ENCODE data around the gene RXRA.

The RXRA gene

DNA sequence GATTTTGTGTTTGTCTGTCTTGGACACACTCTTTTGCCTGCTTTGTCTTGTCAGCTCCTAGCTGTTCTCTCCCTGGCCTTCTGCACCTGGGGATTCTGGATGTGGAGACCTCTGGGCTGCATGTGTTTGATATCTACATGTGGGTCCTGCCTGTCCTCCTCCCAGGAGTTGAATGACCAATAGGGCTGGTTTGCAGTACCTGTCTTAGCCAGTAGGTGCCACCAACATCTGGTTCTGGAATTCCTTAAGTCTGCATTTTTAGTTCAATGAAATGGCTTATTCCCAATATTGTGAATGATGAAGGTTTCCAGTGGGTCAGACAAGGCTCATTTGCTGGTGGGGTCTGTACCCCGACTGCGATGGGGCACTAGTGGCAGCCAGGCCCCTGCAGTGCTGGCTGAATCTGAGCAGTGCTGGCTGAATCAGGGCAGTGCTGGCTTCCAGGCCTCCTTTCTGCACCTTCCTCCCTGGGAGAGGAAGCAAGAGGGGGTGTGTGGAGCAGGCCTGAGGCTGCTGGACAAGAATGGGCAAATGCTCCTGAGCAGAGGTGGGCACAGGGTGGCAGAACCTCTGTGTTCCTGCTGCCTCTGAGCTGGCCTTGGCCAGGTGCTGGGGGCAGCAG lies 73.3 kb downstream of the RXRA start:
- no peak for DNase-seq (ENCODE audit: low read depth, low spot score)

DNA sequence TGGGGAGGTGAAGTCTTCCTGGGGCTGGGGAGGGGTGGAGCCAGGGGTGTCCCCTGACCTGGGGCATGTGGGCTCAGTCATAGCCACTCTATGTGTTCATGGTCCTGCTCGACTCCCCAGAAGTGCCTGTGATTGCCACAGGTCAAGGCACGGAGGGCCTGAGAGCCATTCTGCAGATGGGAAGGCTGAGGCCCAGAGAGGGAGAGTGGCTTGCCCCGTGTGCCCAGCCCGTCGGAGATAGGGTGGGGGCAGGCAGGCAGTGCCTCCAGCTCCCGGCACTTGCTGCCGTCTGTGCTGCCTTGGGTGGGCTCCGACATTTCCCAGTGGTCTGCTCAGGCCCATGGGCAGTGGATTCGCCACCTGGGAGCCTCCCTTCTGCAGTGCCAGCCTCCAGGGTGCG lies 74.0 kb downstream of the RXRA start:
- DNase-seq (ENCODE audit: low read depth, low spot score) = no peak

DNA sequence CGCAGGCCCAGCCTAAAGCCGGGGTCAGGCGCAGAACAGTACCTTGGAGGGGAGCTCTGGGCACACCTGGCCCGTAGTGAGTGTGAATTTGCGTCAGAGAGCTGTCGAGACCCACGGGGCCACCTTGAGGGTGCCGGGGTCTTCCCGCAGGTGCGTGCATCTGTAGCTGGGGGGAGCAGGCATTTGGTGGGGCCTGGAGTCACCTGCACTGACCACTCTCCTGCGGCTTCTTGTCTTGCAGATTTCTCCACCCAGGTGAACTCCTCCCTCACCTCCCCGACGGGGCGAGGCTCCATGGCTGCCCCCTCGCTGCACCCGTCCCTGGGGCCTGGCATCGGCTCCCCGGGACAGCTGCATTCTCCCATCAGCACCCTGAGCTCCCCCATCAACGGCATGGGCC lies 75.1 kb downstream of the RXRA start:
- no peak for DNase-seq (ENCODE audit: low read depth, low spot score)

DNA sequence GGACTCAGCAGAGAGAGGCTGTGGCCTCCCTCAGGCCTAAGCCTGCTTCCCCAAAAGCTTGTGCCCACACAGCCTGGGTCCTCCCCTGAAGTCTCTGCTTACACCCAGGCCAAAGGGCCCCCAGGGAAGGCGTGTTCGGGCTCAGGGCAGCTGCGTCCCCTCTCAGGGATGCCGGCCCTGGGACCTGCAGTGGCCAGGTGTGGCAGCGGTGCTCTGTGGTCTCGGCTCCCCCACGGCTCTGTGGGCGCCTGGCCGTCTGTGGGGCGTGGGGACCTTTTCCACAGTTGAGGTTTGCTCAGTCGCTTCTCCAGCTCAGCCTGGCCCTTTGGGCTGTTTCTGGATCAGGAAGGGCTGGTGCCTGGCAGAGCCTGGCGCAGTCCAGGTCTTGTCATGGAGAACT lies 75.9 kb downstream of the RXRA start:
- no peak for DNase-seq (ENCODE audit: low read depth, low spot score)

DNA sequence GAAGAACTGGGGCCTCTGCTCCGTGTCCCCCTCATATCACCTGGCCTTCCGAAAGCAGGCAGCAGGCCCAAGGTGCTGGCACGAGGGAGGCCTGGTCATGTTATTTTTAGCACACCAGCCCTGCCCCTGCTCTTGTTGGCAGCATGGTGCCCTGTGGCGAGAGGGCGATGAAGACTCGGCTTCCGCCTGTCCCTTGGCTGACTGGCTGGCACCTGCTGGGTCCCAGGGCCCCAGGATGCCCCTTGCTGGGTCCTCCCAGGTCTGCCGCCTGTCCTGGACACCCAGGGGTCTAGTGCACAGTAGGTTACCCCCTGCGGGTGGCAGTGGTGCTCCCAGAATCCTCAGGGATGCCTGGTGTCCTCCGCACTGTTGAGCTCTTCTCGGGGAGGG lies 77.0 kb downstream of the RXRA start:
- DNase-seq (ENCODE audit: low read depth, low spot score) = no peak

DNA sequence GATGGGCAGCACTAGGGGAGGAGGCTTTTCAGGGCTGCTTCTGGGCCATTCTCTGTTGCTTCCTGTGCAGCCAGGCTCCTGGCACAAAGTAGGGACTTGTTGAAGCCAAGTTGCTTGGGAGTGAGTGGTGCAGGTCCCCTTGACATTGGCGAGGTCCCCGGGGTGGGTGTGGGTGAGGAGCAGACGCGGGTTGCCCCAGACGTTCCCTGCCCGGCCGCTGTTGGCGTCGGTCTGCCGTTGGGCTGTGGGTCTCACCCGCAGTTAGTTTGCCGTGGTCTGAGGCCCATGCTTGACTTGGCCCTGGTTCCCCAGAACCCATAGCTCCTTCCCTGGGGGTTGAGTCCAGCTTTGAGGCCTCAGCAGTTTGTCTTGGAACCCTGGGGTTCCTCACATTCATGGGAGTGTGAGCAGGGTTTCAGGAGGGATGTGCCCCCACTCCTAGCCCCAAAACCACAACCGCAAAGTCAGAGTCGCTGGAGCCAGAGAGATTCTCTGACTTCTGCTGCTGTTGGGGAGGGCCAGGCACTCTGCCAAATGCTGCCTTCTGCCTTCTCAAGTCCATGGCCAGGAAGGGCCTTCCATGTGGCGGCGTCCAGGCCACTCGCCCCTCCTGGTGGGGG lies 77.5 kb downstream of the RXRA start:
- no peak for DNase-seq (ENCODE audit: low read depth, low spot score)

DNA sequence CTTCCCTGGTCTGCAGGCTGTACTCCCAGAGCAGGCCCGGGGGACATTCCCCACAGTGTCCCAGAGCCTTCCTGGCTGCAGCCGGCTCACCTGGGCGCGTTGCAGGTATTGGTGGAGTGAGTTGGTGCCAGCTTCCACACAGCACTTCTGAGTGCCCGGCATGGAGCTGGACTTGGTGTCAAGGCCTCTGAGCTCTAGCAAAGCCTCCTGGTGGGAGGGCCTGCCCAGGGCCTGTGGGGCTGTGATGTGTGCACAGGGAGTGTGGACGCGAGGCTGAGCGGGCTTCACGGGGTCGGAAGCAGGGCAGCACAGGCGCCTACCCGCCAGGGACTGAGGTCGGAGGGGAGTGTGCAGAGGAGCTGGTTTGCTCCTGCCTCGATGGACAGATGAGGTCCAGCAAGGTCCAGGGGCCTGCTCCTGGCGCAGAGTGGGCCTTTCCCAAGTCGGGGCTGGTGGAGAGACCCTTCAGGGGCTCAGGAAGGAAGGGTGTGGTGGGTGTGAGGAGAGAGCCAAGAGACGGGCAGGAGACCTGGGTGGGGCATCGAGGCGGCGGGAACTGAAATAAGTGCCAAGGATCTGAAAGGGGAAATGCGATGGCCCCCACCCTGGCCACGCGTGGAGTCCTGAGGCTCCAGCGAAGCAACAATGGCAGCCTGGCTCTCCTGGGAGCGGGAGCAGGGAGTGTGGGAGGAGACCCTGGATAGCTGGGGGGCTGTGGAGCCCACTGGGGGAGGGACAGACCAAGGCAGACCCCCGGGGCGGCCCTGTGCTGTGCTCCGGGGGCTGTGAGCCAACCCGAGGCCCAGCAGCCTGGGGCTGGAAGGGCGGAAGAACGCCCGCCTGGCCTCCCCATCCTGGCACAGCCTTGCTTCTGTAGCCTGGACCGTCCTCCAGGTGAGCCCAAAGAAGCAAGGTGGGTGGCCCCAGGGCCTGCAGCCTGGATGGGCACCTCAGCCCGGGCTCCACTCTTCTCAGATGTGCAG lies 78.4 kb downstream of the RXRA start:
- no peak for DNase-seq (ENCODE audit: low read depth, low spot score)

DNA sequence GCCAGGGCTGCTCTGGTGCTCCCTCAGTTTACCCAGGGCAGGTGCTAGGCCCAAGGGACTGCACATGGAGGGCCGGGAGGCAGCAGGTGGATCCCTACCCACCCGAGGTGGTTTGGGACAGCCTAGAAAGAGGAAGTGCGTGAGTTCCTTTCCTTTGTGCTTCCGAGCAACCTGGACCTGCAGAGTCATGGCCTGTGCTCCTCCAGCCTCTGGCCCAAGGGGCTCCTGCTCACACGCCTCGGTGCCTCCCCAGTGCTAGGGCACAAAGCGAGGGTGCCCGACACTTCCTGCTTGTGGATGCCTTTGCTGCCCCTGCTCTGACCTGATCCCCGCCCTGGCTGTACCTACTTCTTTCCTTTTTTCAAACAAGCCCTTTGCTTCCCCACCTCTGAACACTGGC lies 79.3 kb downstream of the RXRA start:
- DNase-seq (ENCODE audit: low read depth, low spot score) = no peak

DNA sequence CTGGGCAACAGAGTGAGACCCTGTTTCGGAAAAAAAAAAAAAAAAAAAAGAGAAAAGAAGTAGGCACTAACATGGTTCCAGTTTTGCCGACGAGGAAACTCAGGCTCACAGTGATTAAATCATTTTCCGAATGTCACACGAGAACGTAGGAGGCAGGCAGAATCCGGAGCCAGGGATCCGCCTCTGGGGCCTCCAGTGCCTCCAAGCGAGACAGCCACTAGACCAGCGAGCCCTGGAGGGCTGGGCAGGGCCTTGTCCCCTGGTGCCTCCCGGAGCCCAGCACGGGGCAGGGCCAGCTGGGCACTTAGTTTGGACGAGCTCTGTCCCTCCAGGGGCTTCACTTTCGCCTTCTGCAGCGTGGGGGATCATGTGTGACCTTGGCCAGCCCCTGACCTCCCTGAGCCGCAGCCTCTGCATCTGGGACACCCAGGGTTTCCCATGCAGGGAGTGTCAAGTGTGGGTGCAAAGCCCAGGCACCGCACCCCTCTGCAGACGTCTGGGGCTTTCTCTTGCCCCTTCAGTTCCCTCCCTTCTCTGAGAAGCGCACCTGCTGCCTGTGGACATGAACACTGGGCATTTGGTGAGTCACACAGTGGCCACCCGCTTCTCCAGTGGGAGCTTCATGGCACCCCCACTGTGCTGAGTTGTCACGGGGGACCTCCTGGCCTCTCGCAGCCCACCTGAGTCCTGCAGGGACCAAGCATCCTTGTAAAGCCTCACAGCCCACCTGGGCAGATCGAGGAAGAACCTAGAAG lies 80.3 kb downstream of the RXRA start:
- no peak for DNase-seq (ENCODE audit: low read depth, low spot score)

DNA sequence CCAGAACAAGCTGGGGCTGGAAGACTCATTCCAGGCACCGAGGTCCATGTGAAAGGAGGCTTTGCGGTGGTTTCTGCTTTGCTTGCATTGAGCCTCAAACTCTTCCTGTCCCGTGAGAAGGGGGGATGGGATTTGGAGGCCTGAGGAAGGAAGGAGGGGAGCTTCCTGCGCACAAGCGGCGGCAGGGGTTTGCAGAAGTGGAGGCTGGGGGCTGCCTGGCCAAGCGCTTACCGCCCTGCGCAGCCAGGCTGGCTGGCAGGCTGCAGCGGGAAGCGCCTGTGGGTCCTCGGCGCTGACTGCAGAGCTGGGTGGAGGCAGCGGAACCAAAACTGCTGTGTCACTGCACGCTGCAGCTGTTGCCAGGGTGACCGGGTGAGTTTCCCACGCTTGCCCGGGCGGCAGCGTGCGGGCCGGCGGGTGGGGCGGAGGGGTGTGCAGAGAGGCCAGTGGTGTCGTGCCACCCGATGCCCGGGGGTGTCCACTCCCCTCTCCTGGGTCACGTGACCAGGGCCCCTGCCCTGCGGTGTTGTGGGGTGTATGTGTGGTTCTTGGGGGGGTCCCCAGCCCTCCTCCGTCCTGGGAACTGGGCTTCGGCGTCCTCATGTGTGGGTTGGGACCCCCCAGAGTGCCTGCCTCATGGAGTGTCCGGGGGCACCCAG lies 81.0 kb downstream of the RXRA start:
- DNase-seq (ENCODE audit: low read depth, low spot score) = peak; percentile 42

DNA sequence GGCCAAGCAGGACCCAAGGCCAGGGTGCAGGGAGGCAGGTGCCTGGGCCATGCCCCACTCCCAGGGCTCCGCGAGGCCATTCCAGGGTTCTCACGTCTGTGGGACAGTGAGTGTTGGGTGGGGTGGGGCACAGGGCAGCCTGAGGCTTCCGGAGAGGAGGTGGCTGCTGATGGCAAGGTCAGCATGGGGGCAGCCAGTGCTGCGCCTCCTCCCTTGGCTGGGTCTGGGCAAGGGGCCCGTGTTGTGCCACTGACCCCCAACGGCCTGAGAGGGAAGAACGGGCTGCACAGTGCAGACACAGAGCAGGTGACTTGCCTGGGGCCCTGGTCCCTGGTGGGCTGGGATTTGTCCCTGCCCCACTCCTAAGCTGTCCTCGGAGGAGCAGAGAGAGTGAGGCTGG lies 82.1 kb downstream of the RXRA start:
- DNase-seq (ENCODE audit: low read depth, low spot score) = no peak

DNA sequence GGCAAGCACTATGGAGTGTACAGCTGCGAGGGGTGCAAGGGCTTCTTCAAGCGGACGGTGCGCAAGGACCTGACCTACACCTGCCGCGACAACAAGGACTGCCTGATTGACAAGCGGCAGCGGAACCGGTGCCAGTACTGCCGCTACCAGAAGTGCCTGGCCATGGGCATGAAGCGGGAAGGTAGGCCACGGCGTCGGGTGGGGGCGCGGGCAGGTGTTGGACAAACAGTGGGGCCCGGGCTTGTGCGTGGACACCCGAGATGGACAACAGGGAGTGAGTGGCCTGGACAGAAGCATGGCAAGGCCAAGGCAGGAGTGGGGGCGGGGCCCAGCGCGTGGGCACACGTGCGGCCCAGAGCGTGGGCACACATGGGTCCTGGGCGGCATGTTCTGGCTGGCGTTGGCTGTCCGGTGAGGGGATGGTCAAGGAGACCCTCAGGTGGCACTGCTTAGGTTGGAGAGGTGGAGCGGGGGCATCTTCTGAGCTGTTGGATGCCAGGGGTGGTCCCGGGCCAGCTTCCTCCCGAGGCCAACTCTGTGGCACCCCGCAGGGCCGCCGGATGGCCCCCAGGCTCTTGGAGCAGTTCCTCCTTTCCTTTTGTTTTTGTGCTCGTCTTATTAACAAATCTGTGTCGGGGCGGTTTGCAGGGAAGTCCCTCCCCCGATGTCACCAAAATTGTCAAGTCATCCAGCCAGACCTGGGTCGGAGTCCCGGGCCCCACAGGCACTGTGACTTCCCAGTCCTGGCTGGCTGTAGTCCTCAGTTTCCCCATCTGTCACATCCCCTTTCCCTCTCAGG lies 82.9 kb downstream of the RXRA start:
- no peak for DNase-seq (ENCODE audit: low read depth, low spot score)

DNA sequence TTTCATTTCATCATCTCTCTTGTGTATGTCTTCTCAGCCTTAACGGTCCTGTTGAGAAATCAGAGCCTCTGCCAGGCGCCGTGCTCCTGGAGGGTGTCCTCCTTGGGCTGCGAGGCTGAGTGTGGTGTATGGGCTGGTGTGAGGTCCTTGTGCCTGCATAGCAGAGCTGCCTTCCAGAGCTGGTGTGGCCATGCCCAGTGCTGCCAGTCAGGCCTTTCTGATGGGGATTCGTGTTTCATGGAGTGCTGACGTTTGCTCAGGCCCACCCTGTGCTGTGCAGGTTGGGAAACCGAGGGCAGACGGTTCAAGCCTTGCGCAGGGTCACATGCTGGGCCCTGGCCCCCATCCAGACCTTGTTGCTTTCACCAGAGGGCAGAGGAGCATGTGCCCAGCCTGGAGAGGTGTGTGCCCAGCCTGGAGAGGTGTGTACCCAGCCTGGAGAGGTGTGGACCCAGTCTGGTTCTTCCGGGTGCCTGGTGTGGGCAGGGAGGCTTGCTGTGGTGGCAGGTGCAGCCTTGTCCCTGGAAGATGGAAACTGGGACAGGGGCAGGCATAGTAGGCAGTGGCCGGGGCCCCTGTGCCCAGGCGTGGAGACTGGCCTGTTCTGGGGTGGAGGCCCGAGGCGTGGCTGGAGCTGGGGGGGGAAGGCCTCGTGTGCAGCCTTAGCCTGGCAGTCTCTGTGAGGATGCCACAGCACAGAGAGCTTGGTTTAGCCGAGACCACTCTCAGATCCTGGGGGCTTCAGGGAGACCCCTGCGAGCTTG lies 84.0 kb downstream of the RXRA start:
- DNase-seq (ENCODE audit: low read depth, low spot score) = no peak

DNA sequence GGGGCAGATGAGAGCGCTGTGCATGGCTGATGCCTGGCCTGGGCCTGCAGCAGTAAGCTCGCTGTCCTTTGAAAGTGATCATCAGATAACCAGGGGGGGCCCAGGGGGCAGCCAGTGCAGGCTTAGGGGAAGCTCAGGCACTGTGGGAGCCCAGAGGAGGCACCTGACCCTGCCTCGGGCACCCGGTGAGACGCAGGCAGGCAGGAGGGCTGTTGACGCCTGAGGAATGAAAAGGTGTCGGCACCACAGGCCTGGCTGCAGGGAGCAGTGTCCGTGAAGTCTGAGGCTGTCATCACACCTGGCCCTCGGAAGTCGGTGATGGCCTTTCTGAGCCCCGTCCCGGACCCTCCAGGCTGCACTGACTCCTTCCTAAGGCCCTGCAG lies 84.6 kb downstream of the RXRA start:
- no peak for DNase-seq (ENCODE audit: low read depth, low spot score)

DNA sequence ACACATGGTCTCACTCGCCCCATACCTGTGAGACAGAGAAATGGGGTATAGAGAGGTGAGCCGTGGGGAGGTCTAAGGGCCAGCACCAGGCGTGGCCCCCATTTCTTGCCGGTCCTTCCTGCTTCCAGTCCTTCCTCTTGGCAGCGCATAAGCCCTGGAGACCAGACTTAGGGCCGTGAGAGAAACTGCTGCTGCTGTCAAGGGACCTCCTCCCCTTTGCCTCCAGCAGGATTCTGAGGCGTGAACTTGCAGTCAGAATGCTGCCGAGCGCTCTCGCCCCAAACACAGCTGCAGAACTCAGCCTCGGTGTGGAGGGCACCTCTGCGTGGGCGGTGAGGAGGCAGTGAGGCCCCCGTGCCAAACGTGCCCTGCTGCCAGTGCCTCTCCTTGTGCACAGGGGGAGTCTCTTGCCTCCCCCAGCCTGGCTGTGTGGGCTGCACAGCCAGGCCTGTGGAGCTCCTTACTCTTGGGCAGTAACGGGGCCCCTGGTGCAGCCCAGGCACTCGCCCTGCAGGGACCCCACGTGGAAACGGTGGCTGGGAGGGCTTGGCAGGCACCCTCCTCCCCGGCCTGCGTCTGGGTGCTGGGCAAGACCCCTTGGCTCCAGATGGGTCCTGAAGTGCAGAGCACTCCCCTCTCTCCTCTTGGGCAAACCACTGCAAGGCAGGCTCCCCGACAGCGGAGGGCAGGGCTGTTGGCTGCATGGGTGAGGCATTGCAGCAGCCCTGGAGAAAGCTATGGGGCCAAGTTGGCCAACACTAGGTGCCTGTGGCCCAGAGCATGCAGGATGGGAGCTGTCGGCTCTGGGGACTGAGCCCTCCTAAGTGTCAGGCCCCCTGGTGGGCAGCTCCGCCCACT lies 85.4 kb downstream of the RXRA start:
- no peak for DNase-seq (ENCODE audit: low read depth, low spot score)

DNA sequence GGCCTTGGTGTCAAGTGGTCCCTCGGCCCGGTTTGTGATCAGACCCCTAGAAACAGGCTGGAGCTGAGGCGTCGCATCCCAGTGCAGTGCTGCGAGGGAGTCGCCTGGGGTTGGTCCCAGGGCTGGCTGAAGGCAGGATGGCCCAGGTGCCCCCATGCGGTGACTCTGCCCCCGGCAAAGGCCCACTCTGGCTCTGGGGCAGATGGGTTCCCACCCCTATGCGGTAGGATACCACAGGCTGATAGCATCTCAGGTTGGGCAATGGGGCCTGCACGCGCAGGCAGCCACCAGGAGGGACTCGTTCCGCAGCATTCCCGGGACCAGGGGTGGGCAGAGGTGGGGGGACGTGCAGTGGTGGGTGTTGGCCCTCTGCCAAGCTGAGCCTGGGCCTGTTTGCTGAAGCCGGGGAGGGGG lies 86.0 kb downstream of the RXRA start:
- no peak for DNase-seq (ENCODE audit: low read depth, low spot score)

DNA sequence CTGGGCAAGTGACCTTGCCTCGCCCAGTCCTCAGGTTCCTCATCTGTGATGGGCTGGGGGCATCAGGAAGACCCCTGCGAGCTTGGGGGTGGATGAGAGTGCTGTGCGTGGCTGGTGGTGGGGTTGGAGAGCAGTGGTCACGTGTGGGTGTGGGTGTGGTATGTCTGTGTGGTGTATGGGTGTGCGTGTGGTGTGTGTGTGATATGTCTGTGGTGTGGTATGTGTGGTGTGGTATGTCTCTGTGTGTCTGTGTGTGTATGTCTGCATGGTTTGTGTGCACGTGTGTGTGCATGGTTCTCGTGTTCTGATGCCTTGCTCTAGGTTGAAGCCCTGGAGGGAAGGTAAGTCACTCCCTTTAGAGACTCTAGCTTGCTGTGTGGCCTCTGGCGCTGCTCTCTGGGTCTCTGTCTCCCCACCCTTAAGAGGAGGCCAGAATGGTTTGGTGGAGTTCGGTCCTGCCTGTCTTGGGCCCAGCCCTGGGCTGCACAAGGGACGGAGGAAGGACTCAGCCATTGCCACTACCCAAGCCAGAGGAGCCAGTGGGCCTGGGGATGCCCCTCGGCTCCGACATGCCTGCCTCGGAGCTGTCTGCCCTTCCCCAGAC lies 87.0 kb downstream of the RXRA start:
- no peak for DNase-seq (ENCODE audit: low read depth, low spot score)

DNA sequence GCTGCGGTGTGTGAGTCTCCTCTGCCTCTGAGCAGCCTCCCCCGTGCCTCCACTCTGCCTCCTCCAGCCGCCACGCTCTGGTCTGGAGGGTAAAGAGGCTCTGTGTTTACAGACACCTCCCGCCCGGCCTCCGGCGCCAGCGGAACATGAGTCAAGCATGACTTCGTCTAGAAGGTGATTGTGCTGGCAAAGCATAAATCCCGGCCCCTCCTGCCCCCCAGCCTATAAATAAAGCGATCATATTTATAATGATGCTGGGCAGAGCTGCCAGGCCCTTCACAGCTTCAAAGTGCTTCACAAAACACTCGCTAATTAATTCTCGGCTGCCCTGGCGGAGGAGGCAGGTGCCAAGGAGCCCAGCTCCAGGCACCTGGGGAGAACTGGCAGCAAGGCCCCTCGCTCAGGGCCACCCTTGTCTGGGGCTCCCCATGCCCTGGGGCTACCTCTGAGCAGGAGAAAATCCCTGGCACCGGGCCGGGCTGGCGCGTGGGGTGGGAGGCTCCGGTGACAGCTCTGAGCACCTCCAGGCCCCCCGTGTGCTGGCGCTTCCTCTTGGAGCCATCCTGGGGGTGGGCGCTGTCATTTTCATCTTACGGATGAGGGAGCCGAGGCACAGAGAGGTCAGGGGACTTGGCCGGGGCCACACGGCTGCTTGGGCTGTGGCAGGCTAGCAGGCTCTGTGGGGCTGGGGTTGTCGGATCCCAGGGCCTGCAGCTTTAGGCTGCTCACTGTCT lies 87.8 kb downstream of the RXRA start:
- DNase-seq (ENCODE audit: low read depth, low spot score) = no peak

Data from activated naive CD8-positive, alpha-beta T cell treated with anti-CD3 and anti-CD28 coated beads, Interleukin-2, amount 50 U/mL, for 16 hours (primary cell).